Measurements from ENCODE around the gene NHS. TPM values are rescaled to one million over a fixed set of nuclear protein-coding genes. Genes with fewer than 3 reads are reported as not detected.
A peak's percentile ranks its signal among the peaks of the same experiment; 100 is the strongest.

Gene NHS
- polyA plus RNA-seq, 1 donor (not counting 4 experiments of a cell fraction or from before 2014, with no cell fraction given), result 5.4 TPM

DNA sequence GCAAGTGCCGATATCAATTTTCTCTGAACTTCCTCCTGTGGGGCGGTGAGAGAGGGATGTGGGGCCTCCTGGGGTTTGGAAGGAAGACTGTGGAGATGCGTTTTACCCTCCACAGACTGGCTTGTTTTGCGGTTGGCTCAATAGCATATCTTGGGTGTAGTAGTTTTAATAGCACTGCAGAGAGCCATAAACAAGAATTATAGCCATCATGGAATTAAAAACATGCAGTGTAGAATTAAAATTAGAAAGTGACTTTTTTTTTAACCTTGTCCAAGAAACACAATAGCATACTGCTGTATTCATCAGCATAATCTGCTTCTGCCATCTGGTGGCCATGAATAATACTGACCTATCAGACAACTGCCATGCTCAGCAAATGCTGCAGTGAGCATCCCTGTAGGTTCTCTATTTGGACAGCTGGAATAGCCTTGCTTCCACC, 315.0 kb downstream of the NHS start:
- H3K4me3 ChIP-seq (ENCODE audit: control insufficient read depth in 2 of 3, extremely low read depth in 1 of 3, insufficient read depth in 2 of 3, low read depth in 1 of 3, low read length in 3 of 3), result no peak overlapping the region
- no peak overlapping the region for H3K4me2 ChIP-seq (ENCODE audit: control insufficient read depth, extremely low read depth, insufficient read depth, low read depth, low read length)
- H3K79me2 ChIP-seq (ENCODE audit: control insufficient read depth, insufficient read depth, low read length), result no peaks in the 10 kb centered on the region
- peaks cover 0 to 2% of the 10 kb centered on the region in 2 experiments for H3K36me3 ChIP-seq (ENCODE audit: control insufficient read depth in 2 of 2, extremely low read depth in 1 of 2, insufficient read depth in 2 of 2, low read length in 2 of 2)
- H3K27ac ChIP-seq (ENCODE audit: control insufficient read depth, insufficient read depth, low read length), result no peak overlapping the region
- H3K9ac ChIP-seq (ENCODE audit: control insufficient read depth, extremely low read depth, insufficient read depth, low read length), result no peak overlapping the region
- dilution Hi-C loops (cut with MboI; ENCODE audit: extremely low pct_ligation_motif_present, low sequenced_read_pairs), result no loop called here
- no peak overlapping the region for H2AFZ ChIP-seq (ENCODE audit: control insufficient read depth, low read length)
- no peaks in the 10 kb centered on the region for H3K27me3 ChIP-seq (ENCODE audit: control insufficient read depth, extremely low read depth, insufficient read depth, low read length)
- H4K20me1 ChIP-seq (ENCODE audit: control insufficient read depth, extremely low read depth, insufficient read depth, low read length), result no peaks in the 10 kb centered on the region
- no peaks in the 10 kb centered on the region for H3K4me1 ChIP-seq (ENCODE audit: control insufficient read depth, extremely low read depth, insufficient read depth, low read length)
- TF ChIP-seq, protein P1, sequence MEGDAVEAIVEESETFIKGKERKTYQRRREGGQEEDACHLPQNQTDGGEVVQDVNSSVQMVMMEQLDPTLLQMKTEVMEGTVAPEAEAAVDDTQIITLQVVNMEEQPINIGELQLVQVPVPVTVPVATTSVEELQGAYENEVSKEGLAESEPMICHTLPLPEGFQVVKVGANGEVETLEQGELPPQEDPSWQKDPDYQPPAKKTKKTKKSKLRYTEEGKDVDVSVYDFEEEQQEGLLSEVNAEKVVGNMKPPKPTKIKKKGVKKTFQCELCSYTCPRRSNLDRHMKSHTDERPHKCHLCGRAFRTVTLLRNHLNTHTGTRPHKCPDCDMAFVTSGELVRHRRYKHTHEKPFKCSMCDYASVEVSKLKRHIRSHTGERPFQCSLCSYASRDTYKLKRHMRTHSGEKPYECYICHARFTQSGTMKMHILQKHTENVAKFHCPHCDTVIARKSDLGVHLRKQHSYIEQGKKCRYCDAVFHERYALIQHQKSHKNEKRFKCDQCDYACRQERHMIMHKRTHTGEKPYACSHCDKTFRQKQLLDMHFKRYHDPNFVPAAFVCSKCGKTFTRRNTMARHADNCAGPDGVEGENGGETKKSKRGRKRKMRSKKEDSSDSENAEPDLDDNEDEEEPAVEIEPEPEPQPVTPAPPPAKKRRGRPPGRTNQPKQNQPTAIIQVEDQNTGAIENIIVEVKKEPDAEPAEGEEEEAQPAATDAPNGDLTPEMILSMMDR (optimal IDR thresholded peaks at IDR 0.05 in 1 of 3, IDR thresholded peaks at IDR 0.05 in 1 of 3, conservative IDR thresholded peaks at IDR 0.05 in 1 of 3; ENCODE audit: extremely low read depth in 1 of 3, insufficient read depth in 2 of 3, low read length in 3 of 3), result peak; percentile 65 to 76 (median 73)
- no peak for TF ChIP-seq EZH2 (IDR thresholded peaks at IDR 0.05; ENCODE audit: low read length)
- FAIRE-seq (peak; percentile 73), DNase-seq (ENCODE audit: low read depth, low spot score) (no peak)
- H3K9me1 ChIP-seq (ENCODE audit: control insufficient read depth, extremely low read depth, insufficient read depth, low read length), result no peaks in the 10 kb centered on the region
- no peaks in the 10 kb centered on the region for H3K9me3 ChIP-seq (ENCODE audit: control insufficient read depth, low read depth, low read length)

DNA sequence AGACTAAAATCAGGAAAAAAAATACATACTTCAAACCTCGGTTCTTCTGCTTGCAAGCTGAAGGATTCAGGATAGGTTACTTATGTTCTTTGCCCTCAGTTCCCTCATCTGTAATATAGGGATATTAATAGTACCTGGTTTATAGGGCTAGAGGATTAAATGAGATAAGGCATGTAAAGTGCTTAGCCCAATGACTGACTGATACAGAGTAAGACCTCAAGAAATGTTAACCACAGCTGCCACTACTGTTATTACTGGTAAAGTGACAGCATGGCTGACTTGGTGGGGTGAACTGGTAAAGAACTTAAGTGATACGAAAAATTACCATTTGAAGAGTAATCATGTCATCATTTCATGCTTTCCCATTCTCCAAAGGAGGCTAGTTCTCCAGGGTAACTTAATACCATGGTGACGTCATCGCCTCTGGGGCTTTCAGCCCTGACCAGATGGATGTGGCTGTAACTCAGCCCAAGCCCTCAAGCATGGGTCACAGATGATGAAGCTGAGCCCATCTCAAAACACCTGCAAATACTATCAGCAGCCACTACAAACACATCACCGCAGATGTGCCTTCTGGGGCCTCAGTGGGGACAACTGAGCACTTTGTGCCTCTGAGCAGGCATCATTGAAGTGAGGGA, 317.8 kb downstream of the NHS start:
- Histone ChIP-seq H3K4me1 (ENCODE audit: control insufficient read depth, extremely low read depth, insufficient read depth, low read length) (no peaks in the 10 kb centered on the region), H3K4me2 (ENCODE audit: control insufficient read depth, extremely low read depth, insufficient read depth, low read depth, low read length) (no peak overlapping the region), H3K9me1 (ENCODE audit: control insufficient read depth, extremely low read depth, insufficient read depth, low read length) (no peaks in the 10 kb centered on the region), H3K27ac (ENCODE audit: control insufficient read depth, insufficient read depth, low read length) (no peak overlapping the region), H3K79me2 (ENCODE audit: control insufficient read depth, insufficient read depth, low read length) (no peaks in the 10 kb centered on the region), H3K9ac (ENCODE audit: control insufficient read depth, extremely low read depth, insufficient read depth, low read length) (no peak overlapping the region), H3K9me3 (ENCODE audit: control insufficient read depth, low read depth, low read length) (no peaks in the 10 kb centered on the region), H3K36me3 (ENCODE audit: control insufficient read depth in 2 of 2, extremely low read depth in 1 of 2, insufficient read depth in 2 of 2, low read length in 2 of 2) (peaks cover 0 to 2% of the 10 kb centered on the region in 2 experiments), H3K4me3 (ENCODE audit: control insufficient read depth in 2 of 3, extremely low read depth in 1 of 3, insufficient read depth in 2 of 3, low read depth in 1 of 3, low read length in 3 of 3) (no peak overlapping the region), H2AFZ (ENCODE audit: control insufficient read depth, low read length) (no peak overlapping the region), H3K27me3 (ENCODE audit: control insufficient read depth, extremely low read depth, insufficient read depth, low read length) (no peaks in the 10 kb centered on the region), H4K20me1 (ENCODE audit: control insufficient read depth, extremely low read depth, insufficient read depth, low read length) (no peaks in the 10 kb centered on the region)
- DNase-seq (ENCODE audit: low read depth, low spot score) (no peak), FAIRE-seq (no peak)
- TF ChIP-seq, protein P1 (optimal IDR thresholded peaks at IDR 0.05 in 1 of 3, IDR thresholded peaks at IDR 0.05 in 1 of 3, conservative IDR thresholded peaks at IDR 0.05 in 1 of 3; ENCODE audit: extremely low read depth in 1 of 3, insufficient read depth in 2 of 3, low read length in 3 of 3), result no peak
- dilution Hi-C loops (cut with MboI; ENCODE audit: extremely low pct_ligation_motif_present, low sequenced_read_pairs), result no loop called here
